Measurements from ENCODE around the gene ERC1. TPM values are rescaled to one million over a fixed set of nuclear protein-coding genes. Genes with fewer than 3 reads are reported as not detected.

The ERC1 gene
- total and polyA plus RNA-seq, 2 of the 4 experiments (the other 2 are of a cell fraction), result 11.6 to 25.6 TPM

GRCh38 chr12:1362143-1362662 is 371.2 kb downstream of the ERC1 start:
- in situ Hi-C loops (cut with MboI; ENCODE audit: low sequenced_read_pairs) (no loop called here), intact Hi-C loops (cut with micrococcal nuclease) (no loop called here), dilution Hi-C loops (cut with HindIII; ENCODE audit: low sequenced_read_pairs, unreplicated experiment) (no loop called here)
- CTCF ChIA-PET, result no interaction called here
- H3K27ac ChIP-seq (ENCODE audit: insufficient read depth, low read length), result no peak overlapping the region
- DNase-seq, result no peak
- 0 out of 2 replicates have a peak overlapping the region, but pooled peaks have one; percentile 10 for H4K91ac ChIP-seq (ENCODE audit: insufficient read depth, low read depth, low read length)
- no peak overlapping the region for H2AFZ ChIP-seq (replicated peaks; ENCODE audit: low read length, poor library complexity)
- no peaks in the 10 kb centered on the region for H4K20me1 ChIP-seq (ENCODE audit: insufficient read depth, low read length)
- H3K4me3 ChIP-seq (ENCODE audit: insufficient read depth, low read depth, low read length), result no peak overlapping the region
- TF ChIP-seq CEBPB (IDR thresholded peaks at IDR 0.05; ENCODE audit: low read depth, low read length) (no peak), CHD1 (IDR thresholded peaks at IDR 0.05; ENCODE audit: low read depth, low read length) (no peak), RFX5 (IDR thresholded peaks at IDR 0.05; ENCODE audit: low read depth, low read length) (no peak), CTCF (conservative IDR thresholded peaks at IDR 0.05; ENCODE audit: low read depth, low read length) (no peak), ELK1 (IDR thresholded peaks at IDR 0.05; ENCODE audit: borderline replicate concordance, low read depth, low read length) (no peak), BHLHE40 (IDR thresholded peaks at IDR 0.05; ENCODE audit: low read depth, low read length) (no peak), NFE2L2 (IDR thresholded peaks at IDR 0.05; ENCODE audit: low read depth, low read length) (no peak), RAD21 (IDR thresholded peaks at IDR 0.05; ENCODE audit: low read length) (no peak), RCOR1 (IDR thresholded peaks at IDR 0.05; ENCODE audit: insufficient replicate concordance, low read length) (no peak), USF2 (IDR thresholded peaks at IDR 0.05; ENCODE audit: low read depth, low read length) (no peak)
- peak overlapping the region; percentile 6; the same call in 1 of the 2 replicates for H3K23ac ChIP-seq (ENCODE audit: low read depth, low read length)
- H3K9me1 ChIP-seq (ENCODE audit: insufficient read depth, low read length), result 0 out of 2 replicates have a peak, but pooled peaks cover 5% of the 10 kb centered on the region
- H2BK15ac ChIP-seq (ENCODE audit: low read depth, low read length), result peak overlapping the region; percentile 29; the same call in 1 of the 3 replicates
- peaks cover 14 to 16% of the 10 kb centered on the region in 2 experiments; a peak in 2 of 4 replicates for H3K79me1 ChIP-seq (ENCODE audit: low read depth in 1 of 2, low read length in 2 of 2)
- peak overlapping the region; percentile 17 for H2BK5ac ChIP-seq (ENCODE audit: low read depth, low read length, poor library complexity, severe bottlenecking)
- POLR2A ChIA-PET (ENCODE audit: unreplicated experiment), result no interaction called here
- no peak overlapping the region for H2AK9ac ChIP-seq (replicated peaks; ENCODE audit: low read depth, low read length, poor library complexity)
- H3K9me3 ChIP-seq (ENCODE audit: control insufficient read depth, insufficient read depth, low read length), result no peaks in the 10 kb centered on the region
- H3K56ac ChIP-seq (ENCODE audit: extremely low read depth, insufficient read depth, low read length), result no peak overlapping the region; the same call in 1 of the 2 replicates
- no peak for ATAC-seq (ENCODE audit: low read depth)
- H2AK5ac ChIP-seq (ENCODE audit: low read depth, low read length), result peak overlapping the region; percentile 59; the same call in 1 of the 2 replicates
- H3K36me3 ChIP-seq (ENCODE audit: control insufficient read depth, insufficient read depth, low read length), result no peaks in the 10 kb centered on the region
- peak overlapping the region in 1 of 2 experiments; percentile 47; a peak in 1 of 4 replicates for H4K8ac ChIP-seq (ENCODE audit: low read depth in 2 of 2, low read length in 2 of 2)
- H3K4me2 ChIP-seq (ENCODE audit: low read depth, low read length), result no peak overlapping the region
- H3K4me1 ChIP-seq (ENCODE audit: control insufficient read depth, insufficient read depth, low read length), result peaks cover 2% of the 10 kb centered on the region; the same call in 1 of the 2 replicates
- no TSS peak for BruUV-seq (replicated peaks)
- no peak overlapping the region for H3K9ac ChIP-seq (ENCODE audit: low read depth, low read length)
- H2BK120ac ChIP-seq (ENCODE audit: low read depth, low read length), result peak overlapping the region; percentile 7; the same call in 1 of the 2 replicates
- peak overlapping the region; percentile 48 for H3K4ac ChIP-seq (ENCODE audit: low read depth, low read length)
- peak overlapping the region; percentile 59 for H2BK20ac ChIP-seq (ENCODE audit: low read depth, low read length)
- H3K18ac ChIP-seq (ENCODE audit: low read depth, low read length), result peak overlapping the region; percentile 83; the same call in 1 of the 2 replicates
- peak overlapping the region; percentile 13; the same call in 1 of the 2 replicates for H3K14ac ChIP-seq (replicated peaks; ENCODE audit: low read depth, low read length)
- H3K27me3 ChIP-seq (ENCODE audit: control insufficient read depth, insufficient read depth, low read length), result no peaks in the 10 kb centered on the region
- WGBS, 2 experiments (ENCODE audit: extremely low coverage in 2 of 2, insufficient read length in 1 of 2), result 100% methylated on average over 2 of the region's 6 CpGs; no CpG with 5 or more reads in 1 of the 2 experiments
- peak overlapping the region; percentile 80; the same call in 1 of the 2 replicates for H4K5ac ChIP-seq (ENCODE audit: low read depth, low read length)
